HG02610 (cell line): Measurements from ENCODE around the gene KRTAP4-6.
"Not testable (repeated sequence)": the region's sequence is repeated elsewhere in the genome, so short reads cannot be mapped to it uniquely, and the experiment has no call there.

Source experiments
- ATAC-seq: cut with Tn5 transposase; IDR thresholded peaks from one replicate; pipeline ENCODE4 v1.9.1; 2021; ENCODE audit warnings: mild to moderate bottlenecking, moderate library complexity; ENCODE audit not compliant: unreplicated experiment

KRTAP4-6 gene

GRCh38 chr17:41107941-41108450 lies 32.3 kb downstream of the KRTAP4-6 start:
- ATAC-seq, result no peak

- not testable (repeated sequence) for ATAC-seq
Measured at GRCh38 chr17:41105347-41105746, 35.0 kb downstream of the KRTAP4-6 start, which contains the start of gene KRTAP4-9. TSS of gene KRTAP4-9 (plus strand) at chr17:41105389. CDS start at chr17:41105389, 0 bp downstream.

- ATAC-seq, result not testable (repeated sequence)
Measured at GRCh38 chr17:41104386-41105038, 35.8 kb downstream of the KRTAP4-6 start.

GRCh38 chr17:41103896-41104295 lies 36.4 kb downstream of the KRTAP4-6 start:
- ATAC-seq, result no peak

GRCh38 chr17:41101586-41102259 lies 38.6 kb downstream of the KRTAP4-6 start, which contains the start of gene KRTAP4-16:
TSS of gene KRTAP4-16 (minus strand) at chr17:41102209. CDS start at chr17:41102209, 0 bp downstream.
- no peak for ATAC-seq

- ATAC-seq, result not testable (repeated sequence)
Measured at GRCh38 chr17:41099682-41100480, 40.5 kb downstream of the KRTAP4-6 start.

- ATAC-seq, result no peak
Measured at GRCh38 chr17:41098481-41098880, 41.9 kb downstream of the KRTAP4-6 start.

- ATAC-seq, result no peak
Measured at GRCh38 chr17:41098042-41098441, 42.3 kb downstream of the KRTAP4-6 start, which contains the start of gene KRTAP4-8. TSS of gene KRTAP4-8 (minus strand) at chr17:41098142. CDS start at chr17:41098084, 58 bp downstream.

GRCh38 chr17:41096055-41096454 lies 44.3 kb downstream of the KRTAP4-6 start:
- ATAC-seq, result no peak
